GM19351 (cell line): ENCODE data around the gene FERMT3.
A peak's percentile ranks its signal among the peaks of the same experiment; 100 is the strongest.

ENCODE experiments used
- ATAC-seq: cut with Tn5 transposase; IDR thresholded peaks from one replicate; pipeline ENCODE4 v1.9.1; 2021; ENCODE audit warnings: mild to moderate bottlenecking, moderate library complexity; ENCODE audit not compliant: unreplicated experiment

The FERMT3 gene

GRCh38 chr11:64185693-64186491, 20.6 kb upstream of the FERMT3 start, which contains the start of gene STIP1:
STIP1 (plus strand) TSS chr11:64186171; CDS start chr11:64186262, 91 bp downstream.
- ATAC-seq, result peak; percentile 86

- no peak for ATAC-seq
These were observed 19.9 kb upstream of the FERMT3 start for GRCh38 chr11:64186492-64187165.

- ATAC-seq, result no peak
These were observed 14.1 kb upstream of the FERMT3 start for GRCh38 chr11:64192434-64192833.

GRCh38 chr11:64196626-64197025, 9.9 kb upstream of the FERMT3 start:
- no peak for ATAC-seq

- ATAC-seq, result no peak
These were observed 8.0 kb upstream of the FERMT3 start for GRCh38 chr11:64198511-64198910.

GRCh38 chr11:64201543-64201942, 5.0 kb upstream of the FERMT3 start:
- ATAC-seq, result no peak

- no peak for ATAC-seq
These were observed 3.5 kb upstream of the FERMT3 start for GRCh38 chr11:64202992-64203391.

GRCh38 chr11:64203421-64204079, 3.0 kb upstream of the FERMT3 start:
- ATAC-seq, result no peak

- ATAC-seq, result no peak
These were observed 2.5 kb upstream of the FERMT3 start for GRCh38 chr11:64204080-64204440.

- no peak for ATAC-seq
These were observed 2.0 kb upstream of the FERMT3 start for GRCh38 chr11:64204464-64204989.

- ATAC-seq, result peak; percentile 70
These were observed 950 bp downstream of the FERMT3 start for GRCh38 chr11:64207256-64208085.

- ATAC-seq, result no peak
These were observed 1.7 kb downstream of the FERMT3 start for GRCh38 chr11:64208086-64208795.

GRCh38 chr11:64208796-64209562, 2.5 kb downstream of the FERMT3 start:
- ATAC-seq, result no peak

GRCh38 chr11:64209563-64209843, 3.0 kb downstream of the FERMT3 start:
- no peak for ATAC-seq

- no peak for ATAC-seq
These were observed 3.9 kb downstream of the FERMT3 start for GRCh38 chr11:64210301-64211020.

- ATAC-seq, result no peak
These were observed 4.8 kb downstream of the FERMT3 start for GRCh38 chr11:64211181-64211872.

GRCh38 chr11:64216879-64217278, 10.4 kb downstream of the FERMT3 start:
- ATAC-seq, result no peak

- no peak for ATAC-seq
These were observed 12.3 kb downstream of the FERMT3 start for GRCh38 chr11:64218628-64219353.
